Lower leg skin (tissue), 3 donors: ENCODE data around the gene MRRF.

Experiments
- CTCF ChIP-seq, 3 donors: fragments of 450-650 bp; IDR thresholded peaks; one replicate each; pipeline ENCODE4 v1.5.1; 2016; ENCODE audit warnings: antibody characterized with exemption in 3 of 3, mild to moderate bottlenecking in 3 of 3, moderate library complexity in 2 of 3
- POLR2A ChIP-seq, 2 donors: fragments of 450-650 bp; IDR thresholded peaks; one replicate each; pipeline ENCODE4 v1.6.1; 2016 to 2017; ENCODE audit warnings: antibody characterized with exemption in 2 of 2, mild to moderate bottlenecking in 1 of 2, moderate library complexity in 1 of 2

- TF ChIP-seq CTCF (IDR thresholded peaks at IDR 0.05) (no peak), POLR2A (IDR thresholded peaks at IDR 0.05) (no peak)
These were observed 90.7 kb downstream of the MRRF start for GRCh38 chr9:122355336-122355875.
